DOHH2 (cell line): Measurements from ENCODE around the gene KRT9.
"Not testable (repeated sequence)": the region's sequence is repeated elsewhere in the genome, so short reads cannot be mapped to it uniquely, and the experiment has no call there.

Experiments used
- H3F3A ChIP-seq: fragments of 200-600 bp; sonication (generic), shearing (Covaris generic); 2 replicates; pipeline ENCODE4 v1.6.0; 2016; ENCODE audit warnings: antibody characterized with exemption, mild to moderate bottlenecking; ENCODE audit not compliant: control insufficient read depth, insufficient read depth
- H3K27ac ChIP-seq: fragments of 200-600 bp; sonication (generic); 2 replicates; pipeline ENCODE4 v1.5.1; 2014; ENCODE audit warnings: low read depth, mild to moderate bottlenecking, low read length, moderate library complexity
- H3K27me3 ChIP-seq: fragments of 200-600 bp; sonication (generic); 2 replicates; pipeline ENCODE4 v1.6.1; 2014; ENCODE audit warnings: mild to moderate bottlenecking, low read length, mixed read lengths; ENCODE audit not compliant: control insufficient read depth
- H3K36me3 ChIP-seq: fragments of 200-600 bp; sonication (generic); 2 replicates; pipeline ENCODE4 v1.6.1; 2014; ENCODE audit warnings: mild to moderate bottlenecking, low read length, moderate library complexity, mixed read lengths; ENCODE audit not compliant: control insufficient read depth
- H3K4me1 ChIP-seq: fragments of 200-600 bp; sonication (generic); 2 replicates; pipeline ENCODE4 v1.6.1; 2014; ENCODE audit warnings: mild to moderate bottlenecking, low read length, mixed read lengths; ENCODE audit not compliant: control insufficient read depth
- H3K4me2 ChIP-seq: fragments of 200-600 bp; sonication (generic); 2 replicates; pipeline ENCODE4 v1.6.0; 2014; ENCODE audit warnings: mild to moderate bottlenecking, low read length, moderate library complexity
- H3K4me3 ChIP-seq: fragments of 200-600 bp; sonication (generic); 2 replicates; pipeline ENCODE4 v1.5.1; 2014; ENCODE audit warnings: mild to moderate bottlenecking, low read length, mixed read lengths
- H3K79me2 ChIP-seq: fragments of 200-600 bp; sonication (generic); 2 replicates; pipeline ENCODE4 v1.6.1; 2014; ENCODE audit warnings: mild to moderate bottlenecking, low read length, mixed read lengths; ENCODE audit not compliant: control insufficient read depth
- H3K9me2 ChIP-seq: fragments of 200-600 bp; sonication (generic); replicated peaks from 2 replicates; pipeline ENCODE4 v1.6.1; 2014; ENCODE audit warnings: mild to moderate bottlenecking, low read length, mixed read lengths; ENCODE audit not compliant: control insufficient read depth
- H3K9me3 ChIP-seq: fragments of 200-600 bp; sonication (generic); 2 replicates; pipeline ENCODE4 v1.6.1; 2014; ENCODE audit warnings: antibody characterized with exemption, low read length, mixed read lengths; ENCODE audit not compliant: control insufficient read depth, insufficient read depth
- H4K20me1 ChIP-seq: fragments of 200-600 bp; sonication (generic); 2 replicates; pipeline ENCODE4 v1.6.0; 2014; ENCODE audit warnings: low read depth, mild to moderate bottlenecking, antibody characterized with exemption, low read length, moderate library complexity; ENCODE audit not compliant: control insufficient read depth, insufficient read depth
- CTCF ChIP-seq: fragments of 200-600 bp; sonication (generic); IDR thresholded peaks from one replicate; pipeline ENCODE4 v1.5.1; 2014; ENCODE audit warnings: antibody characterized with exemption, mild to moderate bottlenecking, low read depth, low read length; ENCODE audit not compliant: poor library complexity, severe bottlenecking
- EZH2phosphoT487 ChIP-seq: fragments of 200-600 bp; sonication (generic); IDR thresholded peaks from 2 replicates; pipeline ENCODE4 v1.6.1; 2017; ENCODE audit warnings: borderline replicate concordance, mild to moderate bottlenecking, antibody characterized with exemption, low read length, moderate library complexity, mixed read lengths

Gene KRT9, protein sequence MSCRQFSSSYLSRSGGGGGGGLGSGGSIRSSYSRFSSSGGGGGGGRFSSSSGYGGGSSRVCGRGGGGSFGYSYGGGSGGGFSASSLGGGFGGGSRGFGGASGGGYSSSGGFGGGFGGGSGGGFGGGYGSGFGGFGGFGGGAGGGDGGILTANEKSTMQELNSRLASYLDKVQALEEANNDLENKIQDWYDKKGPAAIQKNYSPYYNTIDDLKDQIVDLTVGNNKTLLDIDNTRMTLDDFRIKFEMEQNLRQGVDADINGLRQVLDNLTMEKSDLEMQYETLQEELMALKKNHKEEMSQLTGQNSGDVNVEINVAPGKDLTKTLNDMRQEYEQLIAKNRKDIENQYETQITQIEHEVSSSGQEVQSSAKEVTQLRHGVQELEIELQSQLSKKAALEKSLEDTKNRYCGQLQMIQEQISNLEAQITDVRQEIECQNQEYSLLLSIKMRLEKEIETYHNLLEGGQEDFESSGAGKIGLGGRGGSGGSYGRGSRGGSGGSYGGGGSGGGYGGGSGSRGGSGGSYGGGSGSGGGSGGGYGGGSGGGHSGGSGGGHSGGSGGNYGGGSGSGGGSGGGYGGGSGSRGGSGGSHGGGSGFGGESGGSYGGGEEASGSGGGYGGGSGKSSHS

DNA sequence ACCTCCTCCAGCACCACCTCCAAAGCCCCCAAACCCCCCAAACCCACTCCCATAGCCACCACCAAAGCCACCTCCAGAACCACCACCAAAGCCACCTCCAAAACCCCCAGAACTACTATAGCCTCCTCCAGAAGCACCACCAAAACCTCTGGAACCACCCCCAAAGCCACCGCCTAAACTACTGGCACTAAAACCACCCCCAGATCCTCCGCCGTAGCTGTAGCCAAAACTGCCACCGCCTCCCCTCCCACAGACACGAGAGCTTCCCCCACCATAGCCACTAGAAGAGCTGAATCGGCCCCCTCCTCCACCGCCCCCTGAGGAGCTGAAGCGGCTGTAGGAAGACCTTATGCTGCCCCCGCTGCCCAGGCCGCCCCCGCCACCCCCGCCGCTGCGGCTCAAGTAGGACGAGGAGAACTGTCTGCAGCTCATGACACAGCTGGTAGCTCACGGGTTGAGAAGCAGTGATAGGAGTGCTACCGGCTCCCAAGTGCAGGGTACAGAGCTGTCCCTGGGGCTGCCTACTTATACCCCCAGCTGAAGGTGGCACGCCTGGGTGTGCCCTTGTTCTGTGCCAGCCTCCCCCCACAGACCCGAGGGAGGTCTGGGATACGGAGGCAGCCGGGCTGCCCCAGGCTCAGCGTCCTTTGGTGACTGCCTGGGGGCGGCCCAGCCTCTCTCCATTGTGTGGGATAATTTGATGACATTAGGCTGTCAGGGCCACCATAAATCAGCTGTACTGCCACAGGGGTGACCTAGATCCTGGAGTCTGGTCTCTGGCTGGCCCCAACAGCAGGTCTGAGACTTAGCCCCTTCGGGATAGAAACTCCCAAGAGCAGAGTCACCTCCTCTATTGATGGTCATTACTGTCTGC lies at the start of gene KRT9:
Gene KRT9 (minus strand): TSS at position 499 of the 874 bp plus-strand sequence. CDS start 67 bp downstream, at position 432.
- Histone ChIP-seq H3K9me3 (no peaks in the 10 kb centered on the region), H3K9me2 (no peaks in the 10 kb centered on the region), H4K20me1 (no peaks in the 10 kb centered on the region), H3K4me1 (peaks cover 5% of the 10 kb centered on the region; the same call in 1 of the 2 replicates), H3K4me3 (no peak within 1 kb of the TSS), H3F3A (no peaks in the 10 kb centered on the region), H3K4me2 (no peak within 1 kb of the TSS), H3K27me3 (peaks cover 3% of the 10 kb centered on the region; the same call in 1 of the 2 replicates), H3K36me3 (no peaks in the 10 kb centered on the region), H3K27ac (no peak within 1 kb of the TSS), H3K79me2 (no peaks in the 10 kb centered on the region)
- TF ChIP-seq CTCF = no peak
- no peak for TF ChIP-seq EZH2phosphoT487

GRCh38 chr17:41621435-41621817 lies 49.6 kb upstream of the KRT9 start:
- not testable (repeated sequence) for H3K9me3 ChIP-seq, H3K4me1 ChIP-seq, H3K4me2 ChIP-seq, H4K20me1 ChIP-seq, H3K36me3 ChIP-seq, H3K27me3 ChIP-seq, H3K79me2 ChIP-seq, H3K9me2 ChIP-seq, H3F3A ChIP-seq, H3K4me3 ChIP-seq, H3K27ac ChIP-seq

DNA sequence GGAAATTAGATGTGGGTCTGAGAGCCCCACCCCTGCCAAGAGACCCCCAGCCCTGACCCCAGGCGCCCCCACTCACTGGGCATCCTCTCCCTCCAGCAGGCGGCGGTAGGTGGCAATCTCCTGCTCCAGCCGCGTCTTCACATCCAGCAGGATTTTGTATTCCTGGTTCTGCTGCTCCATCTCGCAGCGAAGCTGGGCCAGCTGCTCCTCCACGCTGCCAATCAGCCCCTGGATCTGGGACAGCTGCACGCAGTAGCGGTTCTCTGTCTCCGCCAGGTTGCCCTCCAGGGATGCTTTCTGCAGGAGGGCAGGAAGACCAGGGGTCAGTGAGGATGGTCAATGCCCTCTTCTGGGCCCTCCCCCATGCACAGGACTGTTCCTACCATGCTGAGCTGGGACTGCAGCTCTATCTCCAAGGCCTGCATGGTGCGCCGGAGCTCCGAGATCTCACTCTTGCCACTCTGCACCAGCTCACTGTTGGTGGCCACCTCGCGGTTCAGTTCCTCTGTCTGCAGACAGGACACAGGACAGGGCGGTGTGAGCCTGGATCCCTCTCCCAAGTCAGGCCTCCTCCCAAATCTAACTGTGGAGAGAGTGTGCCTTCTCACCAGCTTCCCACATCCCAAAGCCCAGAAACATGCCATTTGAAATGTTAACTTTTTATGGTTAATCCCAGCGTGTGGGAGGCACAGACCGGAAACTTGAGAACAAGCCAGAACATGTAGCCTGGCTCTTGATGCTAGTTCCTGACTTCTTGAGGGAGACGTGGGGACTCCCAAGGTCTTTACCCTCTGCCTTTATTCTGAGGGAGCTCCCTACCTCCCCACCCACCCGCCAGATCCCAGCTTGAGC lies 49.0 kb upstream of the KRT9 start:
- TF ChIP-seq EZH2phosphoT487 (no peak), CTCF (no peak)

DNA sequence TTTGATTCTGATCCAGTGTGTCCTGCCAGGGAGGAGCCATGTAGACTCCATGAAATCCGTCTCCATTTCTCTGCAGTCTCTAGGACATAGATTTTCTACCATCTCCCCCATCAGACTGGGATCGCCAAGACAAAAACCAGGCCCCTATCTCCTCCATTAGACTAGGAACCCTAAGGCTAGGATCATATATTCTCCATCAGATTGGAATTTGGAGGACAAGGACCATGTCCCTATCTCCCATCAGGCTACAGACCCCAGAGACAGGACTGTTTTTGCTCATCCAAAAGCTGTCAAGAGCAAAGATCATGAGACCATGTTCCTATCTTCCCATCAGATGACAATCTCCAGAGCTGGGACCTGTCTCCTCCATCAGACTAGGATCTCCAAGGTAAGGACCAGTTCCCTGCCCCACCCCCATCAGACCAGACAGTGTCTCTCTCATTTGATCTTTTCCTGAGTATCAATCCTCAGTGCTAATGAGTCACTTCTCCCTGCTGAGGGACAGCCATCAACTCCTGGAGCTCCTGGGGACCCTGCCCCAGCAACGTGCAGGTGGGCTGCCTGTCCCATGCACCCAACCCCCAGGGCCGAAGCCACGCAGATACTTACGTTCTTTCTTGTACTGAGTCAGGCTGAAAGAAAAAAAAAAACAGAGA lies 48.2 kb upstream of the KRT9 start:
- H3K27ac ChIP-seq, H4K20me1 ChIP-seq, H3K36me3 ChIP-seq, H3K9me3 ChIP-seq, H3K4me3 ChIP-seq, H3F3A ChIP-seq, H3K4me2 ChIP-seq, H3K27me3 ChIP-seq, H3K9me2 ChIP-seq, H3K79me2 ChIP-seq, H3K4me1 ChIP-seq: not testable (repeated sequence)

More for the DNA sequence above, 49.0 kb upstream of the KRT9 start:
- Histone ChIP-seq H3K36me3 (no peaks in the 10 kb centered on the region), H3K4me2 (no peak overlapping the region), H3K27me3 (no peaks in the 10 kb centered on the region), H4K20me1 (no peaks in the 10 kb centered on the region), H3K4me1 (no peaks in the 10 kb centered on the region), H3K4me3 (no peak overlapping the region), H3K9me2 (no peaks in the 10 kb centered on the region), H3K79me2 (no peaks in the 10 kb centered on the region), H3K9me3 (no peaks in the 10 kb centered on the region), H3F3A (no peaks in the 10 kb centered on the region), H3K27ac (no peak overlapping the region)
